ENCODE results near the gene PDE3A.
"Not testable (repeated sequence)": the region's sequence is repeated elsewhere in the genome, so short reads cannot be mapped to it uniquely, and the experiment has no call there.

The PDE3A gene

GRCh38 chr12:20375560-20375959 is 7.2 kb downstream of the PDE3A start:
- DNase-seq = no peak

GRCh38 chr12:20376984-20377383 is 8.6 kb downstream of the PDE3A start:
- DNase-seq = no peak

GRCh38 chr12:20377750-20378149 is 9.4 kb downstream of the PDE3A start:
- no peak for DNase-seq

GRCh38 chr12:20382117-20382516 is 13.8 kb downstream of the PDE3A start:
- DNase-seq = no peak

GRCh38 chr12:20383612-20384011 is 15.3 kb downstream of the PDE3A start:
- DNase-seq = no peak

GRCh38 chr12:20384836-20385235 is 16.5 kb downstream of the PDE3A start:
- not testable (repeated sequence) for DNase-seq

GRCh38 chr12:20390846-20391245 is 22.5 kb downstream of the PDE3A start:
- DNase-seq = no peak

- no peak for DNase-seq
Observed at GRCh38 chr12:20392339-20392738, 24.0 kb downstream of the PDE3A start.

- no peak for DNase-seq
Observed at GRCh38 chr12:20393707-20394106, 25.4 kb downstream of the PDE3A start.

- no peak for DNase-seq
Observed at GRCh38 chr12:20395791-20396550, 27.6 kb downstream of the PDE3A start.

- DNase-seq = no peak
Observed at GRCh38 chr12:20398686-20399085, 30.3 kb downstream of the PDE3A start.

- no peak for DNase-seq
Observed at GRCh38 chr12:20400003-20400402, 31.7 kb downstream of the PDE3A start.

GRCh38 chr12:20403230-20403629 is 34.9 kb downstream of the PDE3A start:
- DNase-seq = no peak

- DNase-seq = no peak
Observed at GRCh38 chr12:20404576-20405346, 36.4 kb downstream of the PDE3A start.

- no peak for DNase-seq
Observed at GRCh38 chr12:20409607-20410377, 41.5 kb downstream of the PDE3A start.

GRCh38 chr12:20410734-20411133 is 42.4 kb downstream of the PDE3A start:
- DNase-seq = no peak

- DNase-seq = no peak
Observed at GRCh38 chr12:20411345-20411744, 43.0 kb downstream of the PDE3A start.

GRCh38 chr12:20415028-20415427 is 46.7 kb downstream of the PDE3A start:
- DNase-seq = no peak

- no peak for DNase-seq
Observed at GRCh38 chr12:20415641-20416040, 47.3 kb downstream of the PDE3A start.

GRCh38 chr12:20420557-20420956 is 52.2 kb downstream of the PDE3A start:
- no peak for DNase-seq

- no peak for DNase-seq
Observed at GRCh38 chr12:20421421-20421820, 53.1 kb downstream of the PDE3A start.

- no peak for DNase-seq
Observed at GRCh38 chr12:20423557-20423956, 55.2 kb downstream of the PDE3A start.

GRCh38 chr12:20424841-20425240 is 56.5 kb downstream of the PDE3A start:
- DNase-seq = no peak

- DNase-seq = no peak
Observed at GRCh38 chr12:20426191-20426590, 57.9 kb downstream of the PDE3A start.
